ENCODE results near the gene ANKRD16.
"Not testable (repeated sequence)": the region's sequence is repeated elsewhere in the genome, so short reads cannot be mapped to it uniquely, and the experiment has no call there.

The ANKRD16 gene

GRCh38 chr10:5889624-5890451 is at the start of gene ANKRD16, which contains the start of gene FBH1:
Gene ANKRD16, minus strand, starts transcription at chr10:5889893. Its CDS starts 539 bp downstream, at chr10:5889354.
Gene FBH1, plus strand, starts transcription at chr10:5890243. Its CDS starts 103 bp downstream, at chr10:5890346.
- peak; percentile 89 to 92 for DNase-seq

- no peak for DNase-seq
Observed at GRCh38 chr10:5938291-5938690, 48.6 kb upstream of the ANKRD16 start.

- no peak for DNase-seq
Observed at GRCh38 chr10:5937016-5937415, 47.3 kb upstream of the ANKRD16 start.

GRCh38 chr10:5935628-5936027 is 45.9 kb upstream of the ANKRD16 start:
- DNase-seq = no peak

- DNase-seq = no peak
Observed at GRCh38 chr10:5933909-5934546, 44.3 kb upstream of the ANKRD16 start.

GRCh38 chr10:5932345-5932744 is 42.7 kb upstream of the ANKRD16 start:
- no peak for DNase-seq

- DNase-seq = no peak
Observed at GRCh38 chr10:5930272-5930671, 40.6 kb upstream of the ANKRD16 start.

- no peak for DNase-seq
Observed at GRCh38 chr10:5929442-5929841, 39.7 kb upstream of the ANKRD16 start.

GRCh38 chr10:5927306-5927705 is 37.6 kb upstream of the ANKRD16 start:
- DNase-seq = no peak

- no peak for DNase-seq
Observed at GRCh38 chr10:5924889-5925288, 35.2 kb upstream of the ANKRD16 start.

GRCh38 chr10:5921746-5922145 is 32.1 kb upstream of the ANKRD16 start:
- DNase-seq = no peak

GRCh38 chr10:5919568-5919967 is 29.9 kb upstream of the ANKRD16 start:
- no peak for DNase-seq

- DNase-seq = no peak
Observed at GRCh38 chr10:5918763-5919162, 29.1 kb upstream of the ANKRD16 start.

GRCh38 chr10:5917305-5917704 is 27.6 kb upstream of the ANKRD16 start:
- no peak for DNase-seq

GRCh38 chr10:5915451-5915850 is 25.8 kb upstream of the ANKRD16 start:
- DNase-seq = no peak

- no peak for DNase-seq
Observed at GRCh38 chr10:5913736-5914135, 24.0 kb upstream of the ANKRD16 start.

GRCh38 chr10:5911670-5912069 is 22.0 kb upstream of the ANKRD16 start:
- DNase-seq = no peak

- DNase-seq = no peak
Observed at GRCh38 chr10:5910323-5911100, 20.8 kb upstream of the ANKRD16 start.

GRCh38 chr10:5908676-5909075 is 19.0 kb upstream of the ANKRD16 start:
- DNase-seq = not testable (repeated sequence)

- no peak for DNase-seq
Observed at GRCh38 chr10:5906651-5907050, 17.0 kb upstream of the ANKRD16 start.

- no peak for DNase-seq
Observed at GRCh38 chr10:5905854-5906507, 16.3 kb upstream of the ANKRD16 start.

GRCh38 chr10:5904227-5904626 is 14.5 kb upstream of the ANKRD16 start:
- no peak for DNase-seq

GRCh38 chr10:5903563-5903962 is 13.9 kb upstream of the ANKRD16 start:
- DNase-seq = no peak
